BJ (cell line): ENCODE data around the gene CORIN. TPM values are rescaled to one million over a fixed set of nuclear protein-coding genes. Genes with fewer than 3 reads are reported as not detected.
A peak's percentile ranks its signal among the peaks of the same experiment; 100 is the strongest.
"Not testable (repeated sequence)": the region's sequence is repeated elsewhere in the genome, so short reads cannot be mapped to it uniquely, and the experiment has no call there.

Experiments used
- CTCF ChIA-PET: fragments of 350-600 bp; formaldehyde crosslinking; extraction: SDS; loops from one replicate; lab custom pipeline; 2021; ENCODE audit warnings: antibody characterized with exemption, inconsistent platforms; lab: Yijun Ruan, JAX
- POLR2A ChIA-PET: fragments of 300-600 bp; sonication (Branson Sonifier 250); formaldehyde crosslinking; extraction: SDS; loops from one replicate; lab custom pipeline; 2021; ENCODE audit warnings: antibody characterized with exemption; lab: Charles Lee
- DNase-seq: peaks from one replicate; pipeline ENCODE4 v3.0.0-alpha.2; 2011; ENCODE audit warnings: low read depth
- H3K27me3 ChIP-seq: 2 replicates; pipeline ENCODE4 v1.6.0; 2011; ENCODE audit warnings: low read length; ENCODE audit not compliant: control insufficient read depth, insufficient read depth
- H3K36me3 ChIP-seq: 2 replicates; pipeline ENCODE4 v1.5.1; 2011; ENCODE audit warnings: low read length; ENCODE audit not compliant: control insufficient read depth, insufficient read depth
- H3K4me3 ChIP-seq: 2 replicates; pipeline ENCODE4 v1.5.1; 2011; ENCODE audit warnings: low read depth, mild to moderate bottlenecking, control low read depth, low read length
- polyA plus RNA-seq: library from polyadenylated mRNA; depleted of rRNA; stranded (reverse); fragments of >200 nt; gene quantifications from 2 replicates; pipeline ENCODE4 v1.2.3, GENCODE V29; 2011
- TF ChIP-seq, protein P1 (sequence below): IDR thresholded peaks from 2 replicates; pipeline ENCODE4 v1.5.1; 2011; ENCODE audit warnings: low read depth, mild to moderate bottlenecking, control low read depth, inconsistent platforms, low read length, moderate library complexity; ENCODE audit not compliant: insufficient read depth

Gene CORIN
- polyA plus RNA-seq, 1 experiment = 22.1 TPM

DNA sequence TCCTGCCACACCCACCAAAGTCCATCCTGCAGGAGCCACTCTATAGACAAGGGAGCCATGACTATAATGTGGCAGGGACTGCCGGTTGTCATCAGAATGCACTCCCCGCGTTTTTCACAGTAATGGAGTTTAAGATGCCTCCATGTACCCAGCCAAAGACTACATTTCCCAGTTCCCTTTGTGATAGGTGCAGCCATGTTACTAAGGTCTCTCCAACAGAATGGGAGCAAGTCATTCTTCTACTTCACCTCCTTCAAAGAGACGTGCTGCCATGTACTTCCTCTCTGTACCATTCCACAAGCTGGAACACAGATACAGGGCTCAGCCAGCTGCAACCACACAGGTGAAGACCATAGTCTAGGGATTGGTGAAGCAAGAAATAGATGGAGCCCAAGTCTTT, 126.7 kb downstream of the CORIN start:
- Histone ChIP-seq H3K4me3 (no peak overlapping the region), H3K36me3 (no peaks in the 10 kb centered on the region), H3K27me3 (peaks cover 5% of the 10 kb centered on the region)
- POLR2A ChIA-PET = interaction anchor here (0.6 kb wide), 1 partner anchor 13 kb away, joined by 5 read pairs; no protein-coding TSS in a partner anchor
- CTCF ChIA-PET = interaction anchor here (0.9 to 1.7 kb wide), 3 partner anchors 12 to 125 kb away, joined by 4 to 7 read pairs (median 6); no protein-coding TSS in a partner anchor
- no peak for DNase-seq
- TF ChIP-seq, protein P1, sequence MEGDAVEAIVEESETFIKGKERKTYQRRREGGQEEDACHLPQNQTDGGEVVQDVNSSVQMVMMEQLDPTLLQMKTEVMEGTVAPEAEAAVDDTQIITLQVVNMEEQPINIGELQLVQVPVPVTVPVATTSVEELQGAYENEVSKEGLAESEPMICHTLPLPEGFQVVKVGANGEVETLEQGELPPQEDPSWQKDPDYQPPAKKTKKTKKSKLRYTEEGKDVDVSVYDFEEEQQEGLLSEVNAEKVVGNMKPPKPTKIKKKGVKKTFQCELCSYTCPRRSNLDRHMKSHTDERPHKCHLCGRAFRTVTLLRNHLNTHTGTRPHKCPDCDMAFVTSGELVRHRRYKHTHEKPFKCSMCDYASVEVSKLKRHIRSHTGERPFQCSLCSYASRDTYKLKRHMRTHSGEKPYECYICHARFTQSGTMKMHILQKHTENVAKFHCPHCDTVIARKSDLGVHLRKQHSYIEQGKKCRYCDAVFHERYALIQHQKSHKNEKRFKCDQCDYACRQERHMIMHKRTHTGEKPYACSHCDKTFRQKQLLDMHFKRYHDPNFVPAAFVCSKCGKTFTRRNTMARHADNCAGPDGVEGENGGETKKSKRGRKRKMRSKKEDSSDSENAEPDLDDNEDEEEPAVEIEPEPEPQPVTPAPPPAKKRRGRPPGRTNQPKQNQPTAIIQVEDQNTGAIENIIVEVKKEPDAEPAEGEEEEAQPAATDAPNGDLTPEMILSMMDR = no peak

DNA sequence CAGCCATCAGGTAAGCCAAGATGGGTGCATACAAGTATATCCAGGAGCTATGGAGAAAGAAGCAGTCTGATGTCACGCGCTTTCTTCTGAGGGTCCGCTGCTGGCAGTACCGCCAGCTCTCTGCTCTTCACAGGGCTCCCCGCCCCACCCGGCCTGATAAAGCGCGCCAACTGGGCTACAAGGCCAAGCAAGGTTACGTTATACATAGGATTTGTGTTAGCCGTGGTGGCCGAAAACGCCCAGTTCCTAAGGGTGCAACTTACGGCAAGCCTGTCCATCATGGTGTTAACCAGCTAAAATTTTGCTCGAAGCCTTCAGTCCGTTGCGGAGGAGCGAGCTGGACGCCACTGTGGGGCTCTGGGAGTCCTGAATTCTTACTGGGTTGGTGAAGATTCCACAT, 131.5 kb downstream of the CORIN start:
- H3K4me3 ChIP-seq, POLR2A ChIA-PET, H3K27me3 ChIP-seq, DNase-seq, H3K36me3 ChIP-seq: not testable (repeated sequence)
- CTCF ChIA-PET = interaction anchor here (1.0 to 4.1 kb wide), 2 partner anchors 9 to 130 kb away, joined by 3 to 32 read pairs; no protein-coding TSS in a partner anchor

DNA sequence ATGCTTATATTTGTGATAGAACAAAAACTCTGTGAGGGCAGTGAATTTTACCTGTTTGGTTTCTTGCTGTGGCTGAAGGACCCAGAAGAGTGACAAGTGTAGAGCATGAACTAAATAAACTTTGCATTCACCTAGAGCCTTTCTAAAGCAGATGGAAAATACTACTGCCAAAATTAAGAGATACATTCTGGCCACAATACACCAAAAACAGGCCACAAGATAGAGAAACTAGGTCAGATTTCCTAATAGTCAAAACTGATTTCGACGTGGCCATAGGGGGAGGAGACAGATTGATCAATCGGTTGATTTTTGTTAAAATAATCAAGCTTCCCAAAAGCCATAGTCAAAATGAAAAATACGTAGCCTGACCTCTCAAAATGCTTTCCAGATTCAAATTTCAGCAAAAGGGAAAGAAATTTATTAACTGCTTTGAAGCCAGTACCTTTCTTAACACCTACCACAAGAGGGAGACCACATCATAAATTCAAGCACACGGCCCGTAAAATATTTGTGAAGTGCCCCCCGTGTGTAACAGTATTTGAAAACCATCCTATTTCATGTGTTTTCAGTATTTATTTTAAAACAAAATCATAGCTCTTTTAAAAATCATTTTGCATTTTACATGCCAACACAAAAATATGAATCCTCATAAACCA, 132.4 kb downstream of the CORIN start:
- H3K36me3 ChIP-seq = no peaks in the 10 kb centered on the region
- ChIA-PET CTCF (interaction anchor here (0.7 to 4.1 kb wide), 17 partner anchors 9 to 233 kb away, joined by 3 to 32 read pairs (median 4); no protein-coding TSS in a partner anchor), POLR2A (no interaction called here)
- no peak for DNase-seq
- H3K27me3 ChIP-seq = no peaks in the 10 kb centered on the region
- TF ChIP-seq, protein P1 = peak; percentile 31; the same call in 1 of the 2 replicates
- no peak overlapping the region for H3K4me3 ChIP-seq

DNA sequence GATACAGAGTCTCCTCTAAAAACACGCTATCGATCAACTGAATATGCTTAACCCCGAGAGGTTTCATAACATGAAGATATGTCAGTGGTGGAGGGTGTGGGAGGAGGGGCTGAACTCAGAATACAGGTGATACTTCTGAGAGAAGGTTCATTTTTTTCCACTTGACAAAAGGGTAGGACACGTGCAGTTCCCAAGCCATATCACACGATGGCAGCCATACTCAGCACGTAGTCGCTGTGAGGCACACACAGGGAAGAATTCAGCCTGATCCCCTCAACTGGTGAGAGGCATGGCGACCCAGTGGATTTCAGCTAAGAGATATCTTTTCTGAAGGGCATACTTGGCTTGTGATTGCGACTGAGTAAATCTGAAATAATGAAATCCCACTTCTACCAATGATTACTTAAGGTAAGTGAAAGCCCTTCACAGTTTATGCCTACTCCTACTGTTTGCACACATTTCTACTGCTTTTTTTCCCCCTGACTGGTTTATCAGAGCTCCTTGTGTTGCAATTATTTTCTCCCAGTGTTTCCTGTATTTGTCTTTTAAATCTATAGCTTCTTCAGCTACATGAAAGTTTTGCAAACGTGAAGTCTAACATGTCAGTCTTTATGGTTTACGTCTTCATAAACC, 133.1 kb downstream of the CORIN start:
- no peak for DNase-seq
- no peaks in the 10 kb centered on the region for H3K36me3 ChIP-seq
- H3K4me3 ChIP-seq = no peak overlapping the region
- no peaks in the 10 kb centered on the region for H3K27me3 ChIP-seq
- ChIA-PET POLR2A (no interaction called here), CTCF (interaction anchor here (0.7 to 4.1 kb wide), 17 partner anchors 8 to 234 kb away, joined by 3 to 32 read pairs (median 4); no protein-coding TSS in a partner anchor)
- TF ChIP-seq, protein P1 = peak; percentile 57

DNA sequence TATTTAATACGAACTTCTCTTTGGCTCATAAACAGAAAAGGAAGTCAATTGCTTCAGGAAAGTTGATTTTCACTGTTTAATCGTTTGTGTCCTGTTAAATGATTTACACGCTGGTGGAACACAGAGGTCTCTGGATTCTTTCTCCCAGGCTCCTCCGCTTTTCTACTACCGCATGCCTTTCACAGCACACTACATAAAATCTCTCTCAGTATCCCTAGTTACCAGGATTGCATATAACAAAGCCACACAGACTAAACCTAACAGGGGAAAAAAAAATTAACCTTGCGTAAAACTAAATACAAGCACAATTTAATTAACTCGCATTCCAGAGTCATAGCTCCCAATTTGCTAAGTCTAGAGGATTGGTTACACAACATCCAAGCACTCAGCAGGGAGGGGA, 133.9 kb downstream of the CORIN start:
- ChIA-PET POLR2A (no interaction called here), CTCF (interaction anchor here (1.2 to 4.1 kb wide), 4 partner anchors 14 to 231 kb away, joined by 3 to 32 read pairs (median 6); no protein-coding TSS in a partner anchor)
- DNase-seq = peak; percentile 5
- no peak overlapping the region for H3K4me3 ChIP-seq
- H3K27me3 ChIP-seq = no peaks in the 10 kb centered on the region
- no peaks in the 10 kb centered on the region for H3K36me3 ChIP-seq
- TF ChIP-seq, protein P1 = no peak
